ENCODE measurements around the gene BTRC.

DNA sequence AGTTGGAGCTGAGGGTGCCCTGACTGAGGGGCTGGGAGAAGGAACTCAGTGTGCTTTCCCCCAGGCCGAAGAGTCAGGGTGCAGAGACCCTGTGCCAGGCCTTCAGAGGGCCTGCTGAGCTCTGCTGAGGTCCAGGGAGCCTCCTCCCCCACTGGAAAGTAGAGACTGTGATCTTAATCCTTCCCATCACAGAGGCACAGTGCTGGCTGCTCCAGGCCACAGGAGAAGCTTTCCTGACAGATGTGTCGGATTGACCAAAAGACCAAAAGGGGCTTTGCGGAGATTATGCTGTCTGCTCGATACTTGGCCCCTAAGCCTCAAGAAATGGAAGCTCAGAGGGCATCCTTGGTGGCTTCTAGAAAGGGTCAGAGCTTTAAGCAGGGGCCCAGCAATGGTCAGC lies 32.9 kb upstream of the BTRC start:
- TF ChIP-seq, protein P1, sequence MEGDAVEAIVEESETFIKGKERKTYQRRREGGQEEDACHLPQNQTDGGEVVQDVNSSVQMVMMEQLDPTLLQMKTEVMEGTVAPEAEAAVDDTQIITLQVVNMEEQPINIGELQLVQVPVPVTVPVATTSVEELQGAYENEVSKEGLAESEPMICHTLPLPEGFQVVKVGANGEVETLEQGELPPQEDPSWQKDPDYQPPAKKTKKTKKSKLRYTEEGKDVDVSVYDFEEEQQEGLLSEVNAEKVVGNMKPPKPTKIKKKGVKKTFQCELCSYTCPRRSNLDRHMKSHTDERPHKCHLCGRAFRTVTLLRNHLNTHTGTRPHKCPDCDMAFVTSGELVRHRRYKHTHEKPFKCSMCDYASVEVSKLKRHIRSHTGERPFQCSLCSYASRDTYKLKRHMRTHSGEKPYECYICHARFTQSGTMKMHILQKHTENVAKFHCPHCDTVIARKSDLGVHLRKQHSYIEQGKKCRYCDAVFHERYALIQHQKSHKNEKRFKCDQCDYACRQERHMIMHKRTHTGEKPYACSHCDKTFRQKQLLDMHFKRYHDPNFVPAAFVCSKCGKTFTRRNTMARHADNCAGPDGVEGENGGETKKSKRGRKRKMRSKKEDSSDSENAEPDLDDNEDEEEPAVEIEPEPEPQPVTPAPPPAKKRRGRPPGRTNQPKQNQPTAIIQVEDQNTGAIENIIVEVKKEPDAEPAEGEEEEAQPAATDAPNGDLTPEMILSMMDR (IDR thresholded peaks at IDR 0.05; ENCODE audit: insufficient read depth, low read length, poor library complexity, severe bottlenecking), result no peak
- TF ChIP-seq EZH2phosphoT487 (conservative IDR thresholded peaks at IDR 0.05; ENCODE audit: low read length), result no peak
